Caki2 (cell line): Measurements from ENCODE around the gene WDR7. TPM values are rescaled to one million over a fixed set of nuclear protein-coding genes. Genes with fewer than 3 reads are reported as not detected.

Experiments
- DNase-seq: peaks from one replicate; pipeline ENCODE4 v3.0.0-alpha.2; 2015; ENCODE audit warnings: low read depth
- in situ Hi-C: cut with HindIII; loops from 2 replicates; pipeline ENCODE4 v1.10.0; 2016; ENCODE audit warnings: low sequenced_read_pairs, low pct_unique_long_range_greater_than_20kb, mixed read lengths
- total RNA-seq: library from RNA; depleted of rRNA; stranded (reverse); fragments of >200 nt; shearing (Covaris generic); gene quantifications from 2 replicates; pipeline ENCODE4 v1.2.3, GENCODE V29; 2014; ENCODE audit warnings: low replicate concordance

WDR7 gene
- total RNA-seq, 1 experiment from 2014 or later = 6.6 TPM

DNA sequence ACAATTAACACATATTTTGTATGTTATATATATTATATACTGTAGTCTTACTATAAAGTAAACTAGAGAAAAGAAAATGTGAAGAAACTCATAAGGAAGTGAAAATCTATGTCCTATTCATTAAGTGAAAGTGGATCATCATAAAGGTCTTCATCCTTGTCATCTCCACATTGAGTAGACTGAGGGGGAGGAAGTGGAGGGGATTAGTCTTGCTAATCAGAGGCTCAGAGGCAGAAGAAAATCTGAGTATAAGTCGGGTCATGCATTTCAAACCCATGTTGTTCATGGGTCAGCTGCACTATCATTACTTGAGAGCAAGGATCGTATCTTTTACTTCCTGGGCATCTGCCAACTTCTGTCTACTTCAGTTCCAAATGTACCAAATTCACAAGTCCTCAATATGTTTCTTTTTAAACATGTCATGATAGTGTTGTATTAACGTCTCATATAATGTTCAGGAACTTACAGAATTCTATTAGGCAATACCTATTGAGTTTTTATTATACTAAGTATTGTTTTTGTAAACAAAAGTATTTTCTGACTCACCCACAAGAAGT is 286.8 kb downstream of the WDR7 start:
- no peak for DNase-seq

DNA sequence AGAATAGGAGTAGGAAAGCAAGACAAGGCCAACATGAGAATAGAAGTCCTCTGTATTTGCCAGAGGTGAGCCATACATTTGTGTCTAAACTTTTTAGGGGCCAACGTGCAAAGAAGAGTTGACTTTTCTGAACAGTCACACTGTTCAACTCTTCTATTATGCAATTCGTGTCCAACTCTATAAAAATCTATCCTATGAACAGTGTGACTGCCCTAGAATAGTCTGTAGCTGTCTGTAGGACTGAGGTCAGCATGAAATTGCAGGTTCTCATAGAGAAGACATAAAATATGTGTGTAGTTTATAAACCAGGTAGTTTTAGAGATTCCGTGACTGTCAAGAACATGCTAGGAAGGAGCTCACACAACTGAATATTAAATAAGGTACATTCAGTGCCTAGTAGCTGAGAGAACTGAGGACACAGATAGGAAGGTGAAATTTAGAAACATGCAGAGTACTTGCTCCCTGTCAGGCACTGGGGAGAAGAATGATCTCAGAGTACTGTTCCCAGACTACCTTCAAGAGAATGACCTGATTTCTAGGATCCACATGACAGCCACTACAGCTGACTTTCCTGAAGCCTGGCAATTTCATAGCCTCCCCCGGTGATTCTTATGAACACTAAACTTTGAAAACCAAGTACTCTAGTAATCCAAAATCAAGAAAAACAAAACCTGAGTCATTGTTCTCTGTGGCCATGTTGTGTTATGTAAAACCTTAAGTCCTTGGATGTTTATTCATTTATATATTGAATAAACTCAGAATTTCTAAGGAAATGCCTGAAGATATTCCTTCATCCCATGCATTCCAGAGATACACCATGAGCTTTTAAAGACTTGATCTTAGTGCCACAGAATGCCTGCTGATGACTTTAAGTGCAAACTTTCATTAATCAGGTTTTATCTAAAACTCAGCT is 294.3 kb downstream of the WDR7 start:
- in situ Hi-C loops = no loop called here
- no peak for DNase-seq

More for the DNA sequence above, 286.8 kb downstream of the WDR7 start:
- in situ Hi-C loops = no loop called here

DNA sequence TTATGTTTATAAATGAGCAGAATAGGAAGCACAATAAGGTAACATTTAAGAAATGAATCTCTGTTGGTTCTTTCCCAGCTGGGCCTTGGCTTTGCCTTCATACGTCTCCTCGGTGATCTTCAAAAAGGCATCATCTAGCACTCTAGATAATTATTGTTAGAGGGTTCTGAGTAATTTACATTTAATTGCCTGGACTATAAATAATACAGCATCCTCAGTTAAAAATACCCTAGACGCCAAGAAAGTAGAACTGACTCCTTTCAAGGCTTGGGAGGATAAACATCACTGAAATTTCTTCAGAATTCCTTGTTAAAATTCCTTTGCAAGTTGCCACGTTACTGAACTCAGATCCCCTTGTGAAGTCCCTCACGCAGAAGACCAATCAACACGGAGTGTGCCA is 296.1 kb downstream of the WDR7 start:
- DNase-seq = no peak
- in situ Hi-C loops = no loop called here

DNA sequence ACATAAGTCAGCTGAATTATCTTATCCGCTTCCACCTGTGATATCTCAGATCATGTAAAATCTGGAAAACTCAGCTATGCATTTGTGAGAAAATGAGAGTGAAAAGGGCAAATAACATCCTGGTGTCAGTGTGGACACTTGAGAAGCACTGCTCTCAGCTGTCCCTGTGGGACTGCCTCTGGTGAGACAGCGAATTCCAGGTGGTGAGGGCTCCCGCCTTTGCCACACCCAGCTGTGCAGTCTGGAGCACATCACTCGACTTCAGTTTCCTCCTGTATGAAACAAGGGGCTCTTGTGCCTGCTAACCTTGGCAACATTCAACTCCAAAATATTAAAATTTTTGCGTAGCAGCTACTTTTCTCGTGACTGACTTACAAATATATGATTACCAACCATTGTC is 300.9 kb downstream of the WDR7 start:
- in situ Hi-C loops = no loop called here
- DNase-seq = no peak

- no peak for DNase-seq
- in situ Hi-C loops = no loop called here
These were observed 302.5 kb downstream of the WDR7 start for GRCh38 chr18:56953428-56954198.

DNA sequence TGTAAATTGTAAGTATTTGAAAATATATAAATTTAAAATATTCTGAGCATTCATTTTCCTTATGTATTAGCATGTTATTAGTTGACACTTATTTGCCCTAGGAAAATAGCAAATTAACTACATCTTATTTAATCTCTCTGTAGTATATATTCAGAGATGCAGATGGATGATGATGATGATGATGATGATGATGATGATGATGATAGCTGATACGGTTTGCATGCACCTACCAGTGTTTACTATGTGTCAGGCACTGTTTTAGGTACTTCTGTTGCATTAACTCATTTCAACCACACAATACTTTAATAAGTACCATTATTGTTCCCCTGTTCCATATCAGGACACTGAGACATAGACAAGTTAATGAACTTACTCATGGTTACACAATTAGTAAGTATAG is 304.3 kb downstream of the WDR7 start:
- in situ Hi-C loops = no loop called here

GRCh38 chr18:56959120-56959519 is 308.0 kb downstream of the WDR7 start:
- in situ Hi-C loops = no loop called here

More for the DNA sequence above, 304.3 kb downstream of the WDR7 start:
- DNase-seq = no peak

GRCh38 chr18:56962322-56962721 is 311.2 kb downstream of the WDR7 start:
- in situ Hi-C loops = no loop called here
- DNase-seq = no peak

More at GRCh38 chr18:56959120-56959519, 308.0 kb downstream of the WDR7 start:
- DNase-seq = no peak

DNA sequence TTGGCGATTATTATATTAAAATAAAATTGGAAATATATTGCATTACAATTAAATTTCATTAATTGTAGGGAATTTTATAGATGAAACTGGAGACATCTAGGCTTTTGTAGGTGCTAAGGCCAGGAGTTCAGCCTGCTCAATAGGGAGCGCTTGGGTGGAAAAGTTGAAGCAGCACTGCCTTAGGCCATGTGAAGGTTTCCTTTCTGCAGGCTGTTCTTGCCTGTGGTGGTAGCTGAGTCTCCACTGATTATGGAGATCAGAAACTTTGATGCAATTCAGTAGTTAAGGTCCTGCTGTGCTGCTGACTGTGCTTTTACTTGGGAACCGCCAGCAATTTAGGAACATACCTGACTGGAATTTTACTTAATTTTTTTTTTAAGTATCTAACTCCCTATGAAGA is 315.9 kb downstream of the WDR7 start:
- in situ Hi-C loops = no loop called here
- no peak for DNase-seq

GRCh38 chr18:56973487-56973886 is 322.3 kb downstream of the WDR7 start:
- DNase-seq = no peak

GRCh38 chr18:56974141-56974540 is 323.0 kb downstream of the WDR7 start:
- DNase-seq = no peak
- in situ Hi-C loops = no loop called here

More at GRCh38 chr18:56973487-56973886, 322.3 kb downstream of the WDR7 start:
- in situ Hi-C loops = no loop called here

DNA sequence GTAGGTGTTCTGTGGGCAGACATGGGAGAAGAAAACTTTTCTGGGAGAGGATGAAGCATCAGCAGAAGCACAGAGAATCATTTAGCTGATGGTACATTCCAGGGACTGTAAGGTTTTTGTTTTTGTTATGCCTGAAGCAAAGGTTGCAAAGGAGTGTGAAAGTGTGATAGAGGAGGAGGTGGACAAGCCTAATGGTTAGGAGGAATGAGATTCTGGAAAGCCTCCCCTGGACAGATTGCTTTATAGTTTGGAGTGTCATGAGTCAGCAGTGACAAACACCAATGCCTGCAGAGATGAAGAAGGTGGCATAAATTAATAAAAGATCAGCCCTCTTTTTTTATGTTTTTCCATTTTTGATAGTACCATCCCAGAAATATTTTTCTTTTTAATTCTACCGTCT is 324.1 kb downstream of the WDR7 start:
- DNase-seq = no peak
- in situ Hi-C loops = no loop called here

- in situ Hi-C loops = no loop called here
- DNase-seq = no peak
These were observed 326.1 kb downstream of the WDR7 start for GRCh38 chr18:56977309-56977708.

DNA sequence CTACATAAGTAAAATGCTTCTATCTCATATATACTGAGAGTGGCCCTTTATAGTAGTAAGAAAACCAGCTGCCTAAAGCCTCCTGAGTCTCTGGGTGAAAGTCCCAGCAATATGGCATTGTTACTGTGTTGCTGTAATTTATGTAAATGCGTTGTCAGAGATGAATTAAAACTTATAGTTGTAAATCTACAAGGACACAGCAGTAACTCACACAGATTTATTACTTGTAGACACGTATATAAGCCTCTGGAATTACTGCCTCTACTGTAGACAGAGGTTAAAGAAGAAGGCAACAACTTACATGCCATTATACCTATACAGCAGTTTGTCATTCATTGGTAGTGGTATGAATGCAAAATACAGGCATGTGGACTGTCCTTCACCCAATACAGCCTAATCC is 326.6 kb downstream of the WDR7 start:
- no peak for DNase-seq
- in situ Hi-C loops = no loop called here

GRCh38 chr18:56980151-56980550 is 329.0 kb downstream of the WDR7 start:
- in situ Hi-C loops = no loop called here
- no peak for DNase-seq

GRCh38 chr18:56982766-56983165 is 331.6 kb downstream of the WDR7 start:
- in situ Hi-C loops = no loop called here
- DNase-seq = no peak

DNA sequence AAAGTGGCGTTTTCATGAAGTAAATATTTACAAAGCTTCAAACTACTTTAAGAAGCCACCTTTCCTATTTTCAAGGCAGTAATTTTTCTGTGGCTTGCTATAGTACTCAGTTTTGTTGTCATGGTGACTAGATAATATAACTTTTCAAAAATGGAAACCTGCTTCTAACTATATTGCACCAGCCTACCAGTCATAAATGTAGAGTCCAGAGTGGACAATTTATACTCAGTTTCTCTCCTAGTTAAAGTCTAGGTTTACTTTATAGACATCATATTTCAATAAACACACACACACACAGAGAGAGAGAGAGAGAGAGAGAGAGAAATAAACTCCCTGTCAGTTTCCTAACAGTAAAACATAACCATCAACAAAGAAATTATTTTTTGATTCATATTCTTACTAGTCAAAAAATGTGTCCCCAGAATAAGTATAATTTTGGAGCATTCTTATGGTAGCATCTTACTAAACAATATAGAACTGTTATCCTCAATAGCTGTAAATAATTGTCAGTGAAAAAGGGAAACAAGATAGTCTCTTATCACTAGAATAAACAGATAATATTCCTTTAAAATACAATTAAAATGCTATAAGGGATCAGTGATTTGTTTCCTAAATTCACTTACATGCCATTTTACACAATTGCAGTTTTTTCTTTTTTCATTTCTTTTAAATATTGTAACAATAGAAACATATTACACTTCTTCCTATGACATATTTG is 332.3 kb downstream of the WDR7 start:
- no peak for DNase-seq
- in situ Hi-C loops = no loop called here

GRCh38 chr18:56984731-56985130 is 333.6 kb downstream of the WDR7 start:
- in situ Hi-C loops = no loop called here
- DNase-seq = no peak
